ENCODE measurements around the gene SRR.

SRR gene

DNA sequence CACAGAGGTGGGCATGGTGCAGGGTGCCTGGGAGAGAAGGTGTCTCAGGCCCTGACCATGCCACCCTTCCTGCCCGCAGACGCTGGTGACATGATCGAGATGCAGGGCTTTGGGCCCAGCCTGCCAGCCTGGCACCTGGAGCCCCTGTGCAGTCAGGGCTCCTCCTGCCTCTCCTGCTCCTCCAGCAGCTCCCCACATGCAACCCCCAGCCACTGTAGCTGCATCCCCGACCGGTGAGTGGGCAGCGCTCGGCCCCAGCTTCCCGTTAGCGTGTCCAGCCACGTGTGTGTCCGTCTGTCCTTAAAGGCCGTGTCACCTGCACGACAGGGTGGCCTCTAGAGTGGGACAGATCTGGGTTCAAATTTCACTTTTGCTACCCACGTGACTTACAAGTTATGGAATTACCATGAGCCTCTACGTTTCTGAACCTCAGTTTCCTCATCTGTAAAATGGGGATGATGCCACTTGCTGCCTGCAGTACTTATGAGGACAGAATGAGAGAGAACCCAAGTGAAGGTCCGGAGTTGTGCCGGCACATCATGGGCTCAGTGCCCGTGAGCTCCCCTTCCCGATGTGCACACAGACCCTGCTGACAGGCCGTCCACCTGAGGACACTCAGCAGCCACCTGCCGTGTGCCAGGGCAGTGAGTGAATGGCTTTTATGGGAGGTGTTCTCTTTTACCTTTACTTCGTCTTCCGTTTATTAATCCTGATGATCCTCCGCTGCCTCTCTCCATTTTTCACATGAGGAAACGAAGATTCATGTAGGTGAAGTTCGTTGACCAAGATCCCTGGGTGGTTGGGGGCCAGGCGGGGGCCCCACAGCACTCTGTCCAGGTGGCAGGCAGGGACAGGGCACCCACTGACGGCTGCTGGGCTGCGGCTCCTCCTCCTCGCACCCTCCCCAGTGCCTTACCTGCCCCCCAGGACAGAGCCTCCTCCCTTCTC lies 67.7 kb downstream of the SRR start:
- no peak for TF ChIP-seq CTCF (IDR thresholded peaks at IDR 0.05)

- TF ChIP-seq CTCF (IDR thresholded peaks at IDR 0.05), result no peak
These were observed 68.4 kb downstream of the SRR start for GRCh38 chr17:2372180-2372579.

GRCh38 chr17:2372681-2373080 lies 68.9 kb downstream of the SRR start:
- TF ChIP-seq CTCF (IDR thresholded peaks at IDR 0.05), result no peak

GRCh38 chr17:2373179-2373578 lies 69.4 kb downstream of the SRR start:
- TF ChIP-seq CTCF (IDR thresholded peaks at IDR 0.05), result no peak
